GM19193 (cell line): Measurements from ENCODE around the gene USP24.

Experiments used
- POLR2A ChIP-seq: IDR thresholded peaks from 4 replicates; pipeline ENCODE4 v1.6.1; 2011; ENCODE audit not compliant: insufficient read depth, insufficient read length; ENCODE audit errors: extremely low read depth

USP24 gene

GRCh38 chr1:55184859-55185258 lies 30.3 kb downstream of the USP24 start:
- TF ChIP-seq POLR2A, result no peak

DNA sequence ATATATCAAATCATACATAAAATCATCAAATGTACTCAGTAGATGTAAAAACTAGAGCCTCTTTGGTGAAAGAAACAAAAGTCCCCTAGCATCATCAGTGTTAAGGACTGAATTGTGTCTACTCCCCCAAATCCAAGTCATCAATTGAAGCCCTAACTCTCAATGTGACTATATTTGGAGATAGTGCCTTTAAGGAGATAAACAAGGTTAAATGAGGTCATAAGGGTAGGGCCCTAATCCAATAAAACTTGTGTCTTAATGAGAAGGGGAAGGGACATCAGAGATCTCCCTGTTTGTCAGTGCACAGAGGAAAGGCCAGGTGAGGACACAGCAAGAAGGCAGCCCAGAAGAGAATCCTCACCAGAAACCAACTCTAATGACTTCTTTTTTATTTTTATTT lies 33.5 kb downstream of the USP24 start:
- no peak for TF ChIP-seq POLR2A

GRCh38 chr1:55180075-55180670 lies 35.0 kb downstream of the USP24 start:
- no peak for TF ChIP-seq POLR2A

DNA sequence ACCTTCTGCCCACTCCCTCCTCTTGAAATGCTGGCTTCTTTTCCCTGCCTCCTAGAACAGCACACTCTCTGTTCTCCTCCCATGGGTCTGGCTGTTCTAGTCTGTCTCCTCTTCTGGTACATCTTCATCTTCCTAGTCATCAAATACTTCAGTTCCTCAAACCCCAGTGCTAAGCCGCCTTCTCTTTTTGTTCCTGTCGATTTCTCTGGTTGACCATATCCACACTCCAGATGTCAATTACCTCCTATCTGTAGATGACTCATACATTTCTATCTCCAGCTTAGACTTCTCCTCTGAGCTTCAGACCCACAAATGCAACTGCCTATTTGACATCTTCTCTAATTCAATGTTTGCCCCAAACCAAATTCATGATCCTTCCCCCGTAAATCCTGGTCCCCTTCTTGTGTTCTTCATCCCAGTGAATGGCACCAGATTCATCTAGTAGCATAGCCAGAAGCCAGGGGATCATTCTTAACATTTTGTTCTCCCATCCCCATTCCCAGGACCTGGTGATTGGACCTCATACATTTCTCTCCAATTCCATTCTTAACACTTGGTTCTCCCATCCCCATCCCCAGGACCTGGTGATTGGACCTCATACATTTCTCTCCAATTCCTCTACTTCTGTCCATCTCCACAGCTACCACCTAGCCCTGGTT lies 35.9 kb downstream of the USP24 start:
- TF ChIP-seq POLR2A, result no peak

DNA sequence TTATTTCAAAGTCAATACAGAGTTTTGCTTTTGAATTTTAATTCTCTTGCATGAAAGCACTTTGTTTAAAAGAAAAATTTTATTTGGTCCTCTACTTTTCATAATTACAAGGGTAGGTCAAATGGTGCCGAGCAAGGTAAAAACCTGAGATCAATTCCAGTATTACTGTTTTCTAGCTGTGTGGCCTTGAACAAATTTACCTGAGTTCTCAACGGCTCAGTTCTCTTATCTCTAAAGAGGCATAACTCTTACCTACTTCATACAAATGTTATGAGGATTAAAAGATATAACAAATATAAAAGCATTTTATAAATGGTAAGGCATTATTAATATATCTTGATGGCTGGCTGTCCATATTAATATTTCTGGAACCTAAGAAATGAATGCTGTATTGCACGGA lies 42.5 kb downstream of the USP24 start:
- no peak for TF ChIP-seq POLR2A

GRCh38 chr1:55172272-55172671 lies 42.9 kb downstream of the USP24 start:
- TF ChIP-seq POLR2A, result no peak

- TF ChIP-seq POLR2A, result no peak
Measured at GRCh38 chr1:55171694-55172093, 43.5 kb downstream of the USP24 start.

DNA sequence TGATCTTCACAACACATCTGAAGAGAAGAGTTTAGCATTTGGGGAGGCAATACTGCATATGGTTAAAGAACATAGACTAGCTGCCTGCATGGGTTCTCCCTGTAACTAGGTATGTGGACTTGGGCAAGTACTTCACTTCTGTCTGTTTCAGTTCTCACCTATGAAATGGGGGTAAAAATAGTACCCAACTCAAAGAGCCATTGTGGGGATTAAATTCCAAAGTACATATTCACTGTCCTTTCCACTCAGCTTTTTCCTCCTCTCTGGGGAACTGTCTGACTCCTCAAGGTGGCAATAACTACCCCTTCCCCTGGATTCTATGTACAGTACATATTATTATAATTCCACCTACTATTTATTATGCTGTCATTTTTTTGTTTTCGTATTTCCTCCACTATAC lies 44.7 kb downstream of the USP24 start:
- TF ChIP-seq POLR2A, result no peak

DNA sequence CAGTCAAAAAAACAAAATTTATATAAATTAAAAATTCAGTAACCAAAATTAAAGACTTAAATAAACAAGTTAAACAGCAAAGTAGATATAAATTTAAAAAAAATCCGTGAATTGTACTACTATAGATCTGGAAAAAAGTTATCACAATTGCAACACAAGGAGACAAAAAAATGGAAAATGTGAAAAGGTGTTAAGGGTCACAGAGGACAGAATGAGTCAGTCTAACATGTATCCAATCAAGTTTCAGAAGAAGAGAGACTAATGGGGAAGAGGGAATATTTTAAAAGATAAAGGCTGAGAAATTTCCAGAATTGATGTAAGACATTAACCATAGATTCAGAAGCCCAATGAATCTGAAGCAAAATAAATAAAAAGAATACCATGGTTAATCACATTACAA lies 46.0 kb downstream of the USP24 start:
- no peak for TF ChIP-seq POLR2A

- TF ChIP-seq POLR2A, result no peak
Measured at GRCh38 chr1:55168353-55168752, 46.8 kb downstream of the USP24 start.

DNA sequence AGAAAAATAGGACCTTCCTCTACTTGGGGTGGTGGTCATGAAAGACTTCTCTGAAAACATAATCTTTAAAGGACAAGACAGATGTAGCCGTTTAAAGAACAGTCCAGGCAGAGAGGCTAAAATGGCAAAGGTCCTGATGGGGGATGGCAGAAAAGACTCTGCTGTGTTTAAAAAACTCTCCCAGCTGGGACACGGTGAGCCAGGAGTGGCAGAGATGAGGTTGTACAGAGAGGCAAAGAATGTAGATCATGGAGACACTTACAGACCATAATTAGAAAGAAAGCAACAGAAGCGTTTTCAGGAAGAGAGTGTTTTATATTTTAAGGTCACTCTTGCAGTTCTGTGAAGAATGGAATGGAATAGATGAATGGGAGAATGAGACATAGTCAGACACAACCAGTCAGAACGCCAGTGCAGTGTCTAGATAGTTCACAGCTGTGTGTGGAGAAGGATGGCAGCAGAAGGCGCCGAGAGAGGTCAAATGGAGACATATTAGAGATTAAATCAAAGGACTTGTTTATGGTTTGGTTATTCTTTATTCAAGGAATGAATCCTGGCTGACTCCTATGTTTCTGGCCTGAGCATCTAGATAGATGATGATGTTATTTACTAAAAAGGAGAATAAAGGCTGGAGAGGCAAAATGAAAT lies 47.8 kb downstream of the USP24 start:
- no peak for TF ChIP-seq POLR2A

DNA sequence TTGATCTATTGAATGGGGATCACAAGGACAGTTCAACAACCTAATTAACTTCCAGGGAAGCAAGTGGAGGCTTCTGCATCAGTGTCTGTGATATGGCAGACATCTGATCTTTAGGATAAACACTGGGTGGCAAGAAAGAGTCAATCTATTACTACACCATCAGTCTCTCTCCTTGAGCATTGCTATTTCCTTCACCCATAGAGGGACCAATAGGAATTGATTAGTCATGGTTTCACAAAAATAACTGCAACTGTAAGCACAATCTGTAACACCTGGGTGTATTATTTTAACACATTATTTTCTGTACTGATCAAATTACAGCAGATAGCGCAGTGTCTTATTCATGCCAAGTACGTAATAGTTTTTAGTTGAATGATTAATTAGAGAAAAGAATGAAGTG lies 50.3 kb downstream of the USP24 start:
- TF ChIP-seq POLR2A, result no peak

- no peak for TF ChIP-seq POLR2A
Measured at GRCh38 chr1:55159571-55159970, 55.6 kb downstream of the USP24 start.

- no peak for TF ChIP-seq POLR2A
Measured at GRCh38 chr1:55156608-55157007, 58.6 kb downstream of the USP24 start.

- no peak for TF ChIP-seq POLR2A
Measured at GRCh38 chr1:55156093-55156492, 59.1 kb downstream of the USP24 start.

GRCh38 chr1:55155522-55155921 lies 59.6 kb downstream of the USP24 start:
- TF ChIP-seq POLR2A, result no peak
